ENCODE measurements around the gene NRN1.

NRN1 gene

DNA sequence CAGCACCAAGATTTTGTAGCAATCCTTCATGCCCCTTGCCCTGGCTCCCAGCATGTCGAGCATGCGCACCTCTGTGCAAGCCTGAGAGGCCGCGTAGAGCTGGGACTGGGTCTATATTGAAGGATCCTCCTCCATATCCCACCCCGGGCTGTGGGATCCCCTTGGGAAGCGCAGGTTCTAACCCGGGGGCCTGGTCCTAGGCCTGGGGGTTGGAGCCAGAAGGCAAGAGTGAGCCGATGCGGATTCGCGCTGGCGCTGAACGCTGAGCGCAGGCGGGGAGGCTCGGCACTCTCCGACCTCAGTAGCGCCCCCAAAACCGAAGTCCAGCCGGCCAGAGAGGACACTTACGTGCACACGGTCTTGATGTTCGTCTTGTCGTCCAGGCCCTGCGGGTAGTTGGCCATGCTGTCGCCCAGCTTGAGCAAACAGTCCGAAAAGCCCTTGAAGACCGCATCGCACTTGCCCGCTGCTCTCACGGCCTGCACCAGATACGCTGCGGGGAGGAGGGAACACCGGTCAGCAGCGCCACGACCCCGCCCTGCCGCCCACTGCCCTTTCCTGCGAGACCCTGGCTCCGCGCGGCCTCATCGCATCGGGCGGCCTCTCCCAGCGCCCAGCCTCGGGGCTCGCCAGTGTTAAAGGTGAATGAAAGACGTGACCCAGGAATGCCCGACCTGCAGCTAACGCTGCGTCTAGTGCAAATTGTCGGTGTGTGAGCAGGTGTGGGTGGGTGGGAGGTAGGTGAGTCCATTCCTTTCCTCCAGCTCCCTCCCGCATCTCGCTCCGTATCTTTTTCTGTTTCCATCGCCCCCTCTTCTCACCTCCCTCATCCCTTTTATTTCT, 4.5 kb downstream of the NRN1 start:
- DNase-seq (ENCODE audit: low read depth): no peak

DNA sequence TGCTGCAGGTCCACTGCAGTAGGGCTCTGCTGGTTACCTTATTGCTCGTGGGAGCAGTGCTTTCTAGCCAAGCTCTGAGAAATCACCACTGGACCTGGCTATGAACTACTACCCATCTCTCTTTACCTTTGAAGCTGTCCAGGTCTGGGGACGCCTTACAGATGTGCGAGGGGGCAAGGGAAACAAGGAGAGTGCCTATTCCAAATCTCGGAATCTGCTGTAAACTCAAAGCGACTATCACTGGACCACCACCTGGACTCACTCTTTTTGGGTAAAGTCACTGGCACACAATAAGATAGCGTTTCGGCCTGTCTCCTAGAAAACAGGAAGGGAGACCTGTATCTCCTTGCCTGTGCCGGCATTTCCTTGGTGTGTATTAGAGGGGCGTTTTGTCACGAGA, 5.3 kb downstream of the NRN1 start:
- DNase-seq (ENCODE audit: low read depth): no peak

DNA sequence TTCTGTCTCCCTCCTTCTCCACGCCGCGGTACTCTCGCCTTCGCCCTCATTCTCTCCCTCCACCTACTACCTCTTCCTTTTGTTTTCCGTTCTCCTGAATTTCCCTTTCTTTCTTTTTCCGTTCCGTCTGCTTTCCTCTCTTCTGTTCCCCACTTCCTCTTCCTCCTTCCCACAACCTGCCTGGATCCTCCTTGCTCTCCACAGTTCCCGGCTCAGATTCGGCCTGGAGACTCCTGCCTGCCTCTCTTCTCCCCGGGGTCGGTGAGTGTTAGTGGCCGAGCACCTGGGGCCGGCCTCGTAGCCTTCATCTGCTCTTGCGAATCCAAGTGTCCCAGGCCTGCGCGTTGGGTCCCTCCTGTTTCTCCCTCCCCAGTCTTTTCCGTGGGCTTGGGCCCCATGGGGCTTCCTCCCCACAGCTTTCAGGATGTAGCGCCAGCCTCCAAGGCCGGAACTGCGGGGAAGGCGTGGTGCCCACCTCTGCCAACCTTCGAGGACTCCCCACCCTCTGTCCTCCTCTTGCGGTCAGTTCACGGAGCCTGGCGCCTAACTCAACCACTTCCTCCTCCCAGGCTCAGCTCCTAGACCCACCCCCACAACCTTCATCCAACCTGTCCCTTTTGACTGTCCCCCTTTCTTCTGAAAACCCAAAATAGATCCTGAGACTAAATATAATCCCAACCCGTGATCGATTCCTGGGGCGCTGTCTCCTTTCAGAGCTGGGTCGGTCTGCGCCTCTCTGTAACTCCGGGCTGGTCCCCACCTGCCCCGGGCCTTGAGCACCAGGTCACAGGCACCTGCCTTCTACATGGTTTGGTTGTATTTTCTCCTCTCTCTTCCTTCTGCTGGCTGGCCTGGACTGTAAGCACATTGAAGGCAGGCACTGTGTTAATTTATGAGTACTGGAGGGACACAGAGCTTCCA, 6.8 kb downstream of the NRN1 start:
- no peak for DNase-seq (ENCODE audit: low read depth)

DNA sequence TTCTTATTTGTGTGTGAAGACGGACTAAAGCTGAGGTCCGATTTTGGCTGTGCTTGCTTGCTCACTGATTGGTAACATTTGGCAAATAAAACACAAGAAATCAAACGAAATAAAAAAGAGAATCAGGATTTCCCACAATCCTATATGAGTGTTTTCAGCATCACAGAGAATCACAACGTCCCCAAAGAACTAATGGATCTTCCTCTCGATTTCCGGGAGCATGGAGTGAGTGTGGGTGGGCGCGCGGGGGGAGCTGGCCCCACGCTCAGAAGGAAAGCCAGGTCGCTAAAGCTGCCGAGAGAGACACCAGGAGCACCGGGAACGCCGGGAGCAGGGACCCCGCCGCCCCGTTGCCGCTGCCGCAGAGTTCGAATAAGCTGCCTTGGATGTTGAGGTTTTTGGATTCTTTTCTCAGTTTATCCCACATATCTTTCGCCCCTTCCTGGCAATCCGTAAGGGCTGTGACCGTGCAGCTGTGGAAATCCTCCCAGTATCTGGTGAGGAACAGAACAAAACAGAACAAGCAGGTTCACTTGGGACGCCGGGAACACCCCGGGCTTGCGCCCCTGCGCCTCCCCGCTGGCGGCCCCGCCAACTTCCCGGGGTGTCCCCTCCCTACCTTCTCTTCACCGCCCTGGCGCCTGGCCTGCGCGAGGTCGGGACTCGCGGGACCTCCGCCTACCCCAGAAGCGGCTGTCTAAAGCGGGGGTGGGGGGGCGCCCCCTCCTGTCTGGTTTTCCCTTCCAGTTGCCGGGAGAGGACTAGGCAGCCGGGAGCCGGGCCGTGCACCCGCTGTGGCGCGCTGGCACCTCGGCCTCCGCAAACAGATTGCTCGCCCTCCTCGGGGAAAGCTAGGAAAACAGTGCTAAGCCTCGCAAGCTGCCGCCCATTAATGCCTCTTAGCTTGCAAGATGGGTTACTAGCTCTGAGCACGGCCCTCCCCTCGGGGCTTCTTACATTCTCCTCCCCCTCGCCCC, 7.7 kb downstream of the NRN1 start:
- no peak for DNase-seq (ENCODE audit: low read depth)

DNA sequence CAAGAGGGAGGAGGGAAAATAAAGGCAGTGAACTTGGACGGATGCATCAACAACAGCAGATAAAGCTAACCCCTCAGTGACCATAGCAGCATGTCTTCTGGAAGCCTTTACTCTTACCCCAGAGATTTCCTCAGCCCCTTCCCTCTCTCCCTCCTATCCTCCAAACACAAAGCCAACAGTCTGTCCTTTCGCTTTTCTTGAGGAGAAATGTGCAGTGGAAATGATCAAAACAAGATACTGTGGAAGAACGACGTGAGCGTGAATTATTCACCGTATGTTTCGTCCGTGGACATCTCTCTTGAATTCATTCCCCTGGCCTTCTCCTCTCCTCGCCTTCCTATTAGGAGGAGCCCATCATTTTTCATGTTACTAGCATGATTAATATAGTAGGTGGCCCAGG, 8.5 kb downstream of the NRN1 start:
- DNase-seq (ENCODE audit: low read depth): peak; percentile 18

DNA sequence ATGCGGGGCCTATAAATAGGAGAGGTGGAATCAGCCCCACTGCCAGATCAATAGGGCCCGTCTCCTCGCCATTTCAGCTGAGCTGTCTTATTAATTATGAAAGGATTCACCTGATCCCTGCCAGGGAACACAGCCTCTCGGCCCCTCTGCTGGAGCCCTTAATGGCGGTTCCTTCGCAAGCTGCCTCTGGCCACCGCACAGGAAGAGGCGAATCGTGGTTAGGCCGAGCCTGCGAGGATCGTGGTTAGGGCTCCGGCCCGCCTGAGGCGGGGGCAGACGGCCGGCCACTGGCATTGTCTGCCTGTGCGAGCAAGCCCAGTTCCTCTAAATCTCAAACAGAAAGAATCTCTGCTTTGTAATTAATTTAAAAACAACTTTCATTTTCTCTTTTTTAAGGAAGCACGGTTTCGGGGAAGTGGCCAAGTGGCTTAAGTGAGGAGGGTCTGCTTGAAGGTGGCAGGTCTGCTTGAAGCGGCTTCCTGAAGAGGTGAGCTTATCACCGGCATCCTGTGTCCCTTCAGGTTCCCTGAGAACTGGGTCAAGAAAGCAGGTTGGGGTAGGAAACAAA, 9.2 kb downstream of the NRN1 start:
- no peak for DNase-seq (ENCODE audit: low read depth)

DNA sequence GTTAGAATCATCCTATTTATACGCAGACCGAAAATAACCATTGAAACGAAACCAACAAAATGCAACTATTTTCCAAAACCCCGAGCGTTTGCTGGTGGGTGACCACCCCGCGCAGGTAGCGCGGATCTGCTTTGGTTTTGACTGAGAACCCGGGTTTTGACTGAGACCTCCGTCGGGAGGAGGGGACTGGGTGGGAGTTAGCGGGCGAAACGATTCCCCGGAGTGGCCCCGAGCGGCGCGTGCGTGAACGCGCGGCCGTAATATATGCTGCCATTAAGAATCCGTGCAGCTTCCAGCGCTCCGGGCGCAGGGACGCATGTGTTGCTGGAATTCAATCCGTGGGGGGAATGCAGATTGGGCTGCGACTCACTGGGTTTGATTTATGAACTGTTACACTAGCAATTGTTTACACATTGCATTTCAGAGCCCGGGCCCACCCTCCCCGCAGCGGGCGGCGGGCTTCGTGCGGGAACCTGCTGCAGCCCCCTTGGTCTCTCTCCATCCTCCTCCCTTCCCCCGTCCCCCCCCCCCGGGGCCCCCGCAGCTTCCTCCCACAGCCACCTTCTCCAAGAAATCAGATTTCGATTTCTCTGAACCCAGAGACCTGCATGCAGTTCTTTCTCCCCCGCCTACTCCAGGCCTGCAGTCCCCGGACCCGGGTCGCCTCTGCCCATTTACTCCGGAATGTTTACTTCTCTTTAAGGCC, 9.9 kb downstream of the NRN1 start:
- DNase-seq (ENCODE audit: low read depth): peak; percentile 23

DNA sequence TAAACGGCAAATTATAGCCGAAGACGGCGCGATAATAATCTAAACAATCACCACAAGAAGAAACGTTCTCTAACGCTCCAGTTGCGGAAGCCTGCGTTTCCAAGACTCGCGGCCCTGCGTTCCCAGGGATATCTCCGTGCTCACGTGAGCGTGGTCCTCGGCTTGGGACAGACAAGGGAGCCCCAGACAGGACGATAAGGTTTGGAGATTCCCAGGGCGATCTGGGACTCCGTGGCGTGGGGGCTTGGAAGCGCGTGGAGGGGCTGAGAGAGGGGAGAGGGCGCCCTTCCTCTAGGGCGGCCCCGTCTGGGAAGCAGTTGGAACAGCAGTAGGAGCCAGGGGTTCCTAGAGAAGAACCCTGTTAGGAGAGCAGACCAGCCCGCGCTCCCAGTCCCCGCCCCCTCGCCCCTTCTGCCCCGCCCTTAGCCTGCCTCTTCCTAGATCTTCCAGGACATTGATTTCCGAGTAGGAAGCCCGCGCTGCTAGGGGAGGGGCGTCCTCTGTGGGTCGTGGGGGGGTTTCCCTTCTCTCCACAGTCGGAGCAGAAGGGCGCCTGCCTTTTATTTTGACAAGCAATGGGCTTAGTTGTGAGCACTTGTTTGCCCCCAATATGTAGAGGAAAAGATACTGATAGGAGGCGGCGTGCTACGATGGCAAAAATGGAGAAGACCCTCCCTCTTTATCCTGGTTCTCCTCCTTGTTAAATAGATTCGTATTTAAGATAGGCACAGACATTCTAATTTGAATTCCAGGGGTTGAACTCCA, 10.6 kb downstream of the NRN1 start:
- peak; percentile 45 for DNase-seq (ENCODE audit: low read depth)

DNA sequence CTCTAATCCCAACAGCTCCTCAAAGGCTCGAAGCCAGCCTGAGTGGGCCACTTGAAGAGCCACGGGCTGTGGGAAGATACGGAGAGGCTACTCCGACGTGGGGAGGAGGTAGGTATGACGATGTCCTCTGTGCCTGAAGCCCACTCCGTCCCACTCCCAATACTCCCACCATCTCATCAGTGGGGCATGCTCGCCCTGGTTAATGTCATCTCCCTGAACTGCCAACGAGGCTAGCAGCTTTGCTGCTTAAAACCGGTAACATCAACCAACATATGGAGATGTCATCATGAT, 11.1 kb downstream of the NRN1 start:
- DNase-seq (ENCODE audit: low read depth): no peak

DNA sequence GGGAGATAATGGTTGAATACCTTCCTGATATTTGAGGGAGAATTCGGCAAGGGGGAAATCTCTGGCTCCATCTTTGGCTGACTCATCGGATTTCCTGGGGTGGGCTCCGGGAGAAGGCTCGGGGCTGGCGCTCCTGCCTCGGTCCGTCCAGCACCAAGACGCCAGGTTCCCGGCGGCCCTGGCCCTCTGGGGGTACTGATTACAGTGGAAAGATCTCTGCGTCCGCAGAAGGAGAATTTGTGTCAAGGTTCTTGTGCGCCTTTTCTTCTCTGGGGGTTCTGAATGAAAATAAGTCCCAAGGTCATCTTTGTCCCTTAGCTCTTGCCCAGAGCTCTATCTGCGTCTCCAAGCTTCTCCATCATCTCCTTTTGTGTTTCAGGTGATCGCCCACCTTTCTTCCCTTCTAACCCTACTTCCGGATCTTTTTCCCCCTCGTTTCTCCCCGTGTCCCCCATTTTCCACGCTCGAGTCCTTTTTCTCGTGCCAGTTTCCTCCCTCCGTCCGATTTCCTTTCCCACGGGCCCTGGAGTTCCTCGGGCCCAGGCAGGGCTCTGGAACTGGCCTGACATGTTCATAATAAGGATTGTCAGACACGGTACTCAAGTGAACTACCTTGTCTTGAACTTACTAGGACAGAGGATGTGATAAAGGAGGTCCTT, 11.6 kb downstream of the NRN1 start:
- DNase-seq (ENCODE audit: low read depth): no peak

DNA sequence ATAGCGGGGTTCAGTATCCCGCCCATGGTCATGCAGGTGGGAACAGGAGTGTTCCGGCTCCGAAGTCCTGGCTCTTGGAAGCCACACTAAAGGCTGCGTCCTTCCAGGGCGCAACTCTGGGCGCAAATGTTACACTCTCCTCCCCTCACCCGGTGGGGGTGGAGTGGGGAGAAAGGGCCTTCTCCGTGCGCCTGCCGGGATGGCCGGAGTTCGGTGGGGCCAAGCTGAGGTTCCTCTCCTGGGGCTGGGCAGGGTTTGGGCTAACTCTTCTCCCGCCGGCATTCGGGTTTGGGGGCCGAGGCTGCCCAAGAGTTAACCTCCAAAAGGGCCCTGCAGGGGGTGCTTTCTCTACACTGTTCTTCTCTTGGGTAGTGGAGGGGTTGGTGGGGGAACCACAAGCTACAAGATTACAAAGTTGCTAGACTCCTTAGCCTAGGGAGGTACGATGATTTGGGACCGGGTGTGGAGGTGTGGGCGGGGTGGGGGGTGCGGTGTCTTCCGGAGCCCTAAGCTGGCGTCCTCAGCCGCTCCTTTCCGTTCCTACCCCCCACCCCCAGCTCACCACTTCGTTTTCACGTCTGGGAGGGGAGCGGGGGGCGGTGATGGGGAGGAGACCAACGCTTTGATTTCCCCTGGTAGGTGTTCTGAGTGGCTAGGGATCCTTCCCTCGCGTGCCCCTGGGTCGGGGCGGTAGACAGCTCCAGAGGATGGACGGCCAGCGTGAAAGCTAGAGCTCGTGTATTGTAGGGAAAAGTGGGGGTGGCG, 12.3 kb downstream of the NRN1 start:
- no peak for DNase-seq (ENCODE audit: low read depth)

DNA sequence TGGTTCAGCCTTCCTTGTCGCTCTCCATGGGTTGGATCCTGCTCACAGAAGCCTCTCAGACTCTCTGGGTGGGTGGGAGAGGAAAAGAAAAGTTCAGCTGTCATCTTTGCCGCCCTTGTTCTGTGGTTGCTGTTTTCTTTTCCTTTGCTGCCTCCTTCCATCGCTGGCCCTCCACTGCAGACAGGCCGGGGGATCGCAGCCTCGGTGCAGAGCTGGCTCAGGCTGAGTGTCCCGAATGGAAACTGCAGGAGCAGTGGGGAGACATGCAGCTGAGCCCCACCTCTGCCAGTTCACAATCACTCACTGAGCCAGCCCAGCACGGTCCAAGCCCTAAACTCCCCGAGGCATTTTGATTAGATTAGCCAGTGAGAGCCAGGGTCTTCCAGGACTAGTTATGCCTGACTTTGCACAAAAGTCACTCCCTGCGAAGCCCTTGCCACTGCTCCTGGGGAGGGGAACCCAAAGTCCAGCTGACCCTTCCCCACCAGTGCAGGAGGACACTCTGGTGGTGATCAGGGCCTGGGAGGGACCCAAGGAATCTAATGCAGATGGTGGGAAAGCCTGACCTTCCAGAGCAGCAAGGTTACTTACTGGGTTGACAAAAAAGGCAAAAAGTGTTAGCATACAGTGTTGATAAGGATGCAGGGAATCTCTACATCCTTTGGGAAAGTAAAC, 14.0 kb downstream of the NRN1 start:
- DNase-seq (ENCODE audit: low read depth): no peak

DNA sequence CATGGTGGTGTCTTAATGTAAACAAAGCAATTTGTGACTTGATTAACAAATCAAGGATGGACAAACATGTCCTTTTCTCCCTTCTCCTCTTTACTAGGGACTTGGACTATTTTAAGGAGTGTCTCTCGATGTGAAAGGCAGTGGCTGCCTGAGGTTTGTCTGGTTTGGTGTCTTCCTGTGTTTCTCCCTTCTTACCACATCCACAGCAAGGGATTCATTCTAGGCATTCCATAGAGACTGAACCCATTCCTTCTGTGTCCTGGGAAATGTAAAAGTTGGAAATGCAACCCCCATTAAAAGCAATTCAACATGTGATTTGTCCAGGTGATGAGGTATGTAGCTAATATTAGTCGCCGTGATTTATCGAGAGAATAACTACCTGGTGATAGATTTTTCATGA, 15.9 kb downstream of the NRN1 start:
- peak; percentile 61 for DNase-seq (ENCODE audit: low read depth)

DNA sequence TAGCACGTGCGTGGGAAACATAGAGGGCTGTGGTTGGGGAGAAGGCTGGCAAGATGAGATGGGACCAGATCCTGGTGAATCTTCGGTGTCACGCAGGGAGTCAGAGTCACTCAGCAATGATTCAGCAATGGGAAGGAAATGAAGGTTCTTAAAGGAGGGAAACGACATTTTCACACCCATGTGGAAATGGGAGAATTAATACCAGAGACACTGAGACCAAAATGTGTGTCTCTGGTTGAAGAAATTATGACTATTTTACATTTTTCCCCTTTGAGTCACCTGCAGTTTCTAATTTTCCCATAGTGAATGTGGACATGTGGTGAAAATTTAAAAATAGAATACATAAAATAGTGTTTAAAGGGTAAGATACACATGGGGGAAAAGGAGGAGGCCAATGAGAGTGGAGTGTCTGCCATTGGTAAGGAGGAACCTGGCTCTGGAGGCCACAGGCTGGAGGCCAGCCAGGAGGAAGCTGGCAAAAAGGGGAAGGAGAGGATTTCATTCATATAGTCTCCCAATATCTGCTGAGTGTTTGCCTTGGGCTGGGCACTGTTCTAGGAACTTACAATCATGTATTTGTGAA, 17.5 kb downstream of the NRN1 start:
- peak; percentile 98 for DNase-seq (ENCODE audit: low read depth)

DNA sequence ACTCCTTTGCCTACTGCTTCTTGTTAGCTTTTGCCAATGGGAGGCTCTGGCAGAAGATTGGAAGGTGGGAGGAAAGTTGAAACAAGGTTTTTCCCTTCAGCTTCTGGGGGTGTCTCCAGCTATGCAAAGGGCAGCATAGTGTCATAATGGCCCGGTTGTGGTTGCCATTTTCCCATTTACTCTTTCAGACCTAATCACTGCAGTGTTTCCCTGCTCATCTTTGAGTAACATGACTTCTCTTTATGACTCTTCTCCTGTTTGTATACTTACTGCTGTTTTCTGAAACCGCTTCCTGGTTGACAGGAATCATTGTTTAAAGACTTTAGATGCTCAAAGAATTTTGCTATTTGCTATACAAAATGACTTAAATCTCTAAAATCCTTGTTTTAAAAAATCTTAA, 19.9 kb downstream of the NRN1 start:
- DNase-seq (ENCODE audit: low read depth): no peak

DNA sequence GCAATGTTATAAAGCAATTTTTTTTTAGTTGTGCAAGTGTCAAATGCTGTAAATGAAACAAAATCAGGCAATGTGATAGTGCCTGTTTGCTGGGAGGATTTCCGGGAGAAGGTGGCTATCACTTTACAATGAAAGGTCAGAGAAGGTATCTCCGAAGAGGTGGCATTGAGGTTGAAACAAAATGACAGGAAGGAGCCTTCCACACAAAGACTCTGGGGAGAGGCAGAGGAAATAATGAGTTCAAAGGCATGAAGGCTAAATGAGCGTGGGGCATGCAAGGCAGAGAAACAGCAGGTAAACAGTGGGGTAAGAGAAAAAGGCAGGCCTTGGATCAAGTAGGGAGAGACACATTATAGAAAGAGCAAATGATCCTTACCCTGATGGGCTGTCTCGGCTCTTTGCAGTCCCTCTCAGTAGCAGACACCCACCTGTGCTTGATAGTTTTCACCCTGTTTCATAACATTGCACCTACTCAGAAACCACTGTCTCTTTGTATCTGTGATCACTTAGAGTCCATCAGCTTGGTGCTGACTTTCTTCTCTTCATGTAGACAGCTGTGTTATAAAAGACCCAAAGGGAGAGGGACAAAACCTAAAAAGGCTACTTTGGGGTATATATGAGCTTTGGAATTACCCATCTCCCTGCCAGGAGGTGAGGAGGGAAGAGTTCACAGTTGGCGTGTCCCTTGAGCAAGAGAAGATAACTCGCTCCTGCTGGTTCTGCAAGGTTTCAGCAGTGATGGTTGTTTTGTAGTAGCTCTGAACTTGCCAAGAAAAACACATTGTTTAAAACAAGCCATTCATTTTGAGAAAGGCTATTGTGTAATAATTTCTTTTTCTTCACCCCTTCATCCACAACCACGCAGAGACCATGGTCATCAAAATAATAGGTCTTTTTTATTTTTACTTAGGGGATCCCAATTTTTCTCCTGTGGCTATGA, 22.3 kb downstream of the NRN1 start:
- DNase-seq (ENCODE audit: low read depth): no peak
